Caki2 (cell line): ENCODE data around the gene CHAC2. TPM values are rescaled to one million over a fixed set of nuclear protein-coding genes. Genes with fewer than 3 reads are reported as not detected.

Experiments used
- DNase-seq: peaks from one replicate; pipeline ENCODE4 v3.0.0-alpha.2; 2015; ENCODE audit warnings: low read depth
- in situ Hi-C: cut with HindIII; loops from 2 replicates; pipeline ENCODE4 v1.10.0; 2016; ENCODE audit warnings: low sequenced_read_pairs, low pct_unique_long_range_greater_than_20kb, mixed read lengths
- total RNA-seq: library from RNA; depleted of rRNA; stranded (reverse); fragments of >200 nt; shearing (Covaris generic); gene quantifications from 2 replicates; pipeline ENCODE4 v1.2.3, GENCODE V29; 2014; ENCODE audit warnings: low replicate concordance

Gene CHAC2
- total RNA-seq, 1 experiment from 2014 or later = 24.5 TPM

DNA sequence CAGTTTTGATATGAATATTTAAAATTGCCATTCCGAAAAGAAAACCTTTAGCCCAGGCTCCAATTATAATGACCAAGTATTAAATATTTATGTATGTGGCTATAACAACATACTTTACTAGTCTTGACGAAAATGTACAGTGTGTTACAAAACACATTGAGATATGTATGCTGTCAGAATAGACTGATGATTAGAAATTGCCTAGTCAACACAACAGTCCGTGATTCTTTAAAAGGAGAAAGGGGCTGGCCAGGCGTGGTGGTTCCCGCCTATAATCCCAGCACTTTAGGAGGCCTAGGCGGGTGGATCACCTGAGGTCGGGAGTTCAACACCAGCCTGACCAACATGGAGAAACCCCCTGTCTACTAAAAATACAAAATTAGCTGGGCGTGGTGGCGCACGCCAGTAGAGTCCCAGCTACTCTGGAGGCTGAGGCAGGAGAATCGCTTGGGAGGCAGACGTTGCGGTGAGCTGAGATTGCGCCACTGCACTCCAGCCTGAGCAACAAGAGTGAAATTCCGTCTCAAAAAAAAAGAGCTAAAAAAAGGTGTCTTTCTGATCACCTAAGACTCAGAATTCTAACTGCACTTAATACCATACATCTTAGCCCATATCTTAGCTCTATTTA lies 1.8 kb downstream of the CHAC2 start:
- in situ Hi-C loops = no loop called here
- no peak for DNase-seq

DNA sequence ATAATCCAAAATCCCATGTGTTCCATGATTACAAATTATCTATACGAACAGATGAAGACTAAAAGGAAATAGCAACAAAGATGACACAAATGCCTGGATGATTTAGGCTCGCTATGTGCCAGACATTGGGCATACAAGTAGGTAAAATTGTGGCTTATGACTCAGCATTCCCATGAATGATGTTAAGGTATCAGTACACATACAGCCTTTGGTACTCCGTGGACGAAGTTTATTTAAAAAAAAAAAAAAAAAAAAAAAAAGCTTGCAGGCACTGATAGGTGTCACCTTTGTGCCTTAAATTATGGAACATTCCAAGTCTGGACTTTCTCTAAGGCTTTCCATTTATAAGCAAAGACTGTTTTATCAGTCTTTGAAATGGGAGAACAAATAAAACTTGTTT lies 2.7 kb downstream of the CHAC2 start:
- in situ Hi-C loops = no loop called here
- peak; percentile 47 for DNase-seq

GRCh38 chr2:53777134-53777533 lies 9.5 kb downstream of the CHAC2 start:
- in situ Hi-C loops = no loop called here
- DNase-seq = no peak

GRCh38 chr2:53778536-53779162 lies 11.0 kb downstream of the CHAC2 start:
- in situ Hi-C loops = no loop called here

GRCh38 chr2:53780056-53780455 lies 12.5 kb downstream of the CHAC2 start:
- DNase-seq = no peak
- in situ Hi-C loops = no loop called here

More at GRCh38 chr2:53778536-53779162, 11.0 kb downstream of the CHAC2 start:
- DNase-seq = no peak

DNA sequence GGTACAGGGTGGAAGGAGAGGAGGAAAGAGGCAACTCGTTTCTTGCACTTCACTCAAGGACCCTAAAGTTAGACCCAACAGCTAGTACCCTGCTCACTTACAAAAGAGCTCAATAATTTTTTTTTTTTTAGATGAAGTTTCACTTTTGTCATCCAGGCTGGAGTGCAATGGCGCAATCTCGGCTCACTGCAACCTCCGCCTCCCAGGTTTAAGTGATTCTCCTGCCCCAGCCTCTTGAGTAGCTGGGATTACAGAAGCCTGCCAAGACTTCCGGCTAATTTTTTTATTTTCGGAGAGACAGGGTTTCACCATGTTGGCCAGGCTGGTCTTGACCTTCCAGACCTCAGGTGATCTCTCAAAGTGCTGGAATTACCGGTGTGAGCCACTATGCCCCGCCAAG lies 15.1 kb downstream of the CHAC2 start:
- in situ Hi-C loops = no loop called here
- no peak for DNase-seq

DNA sequence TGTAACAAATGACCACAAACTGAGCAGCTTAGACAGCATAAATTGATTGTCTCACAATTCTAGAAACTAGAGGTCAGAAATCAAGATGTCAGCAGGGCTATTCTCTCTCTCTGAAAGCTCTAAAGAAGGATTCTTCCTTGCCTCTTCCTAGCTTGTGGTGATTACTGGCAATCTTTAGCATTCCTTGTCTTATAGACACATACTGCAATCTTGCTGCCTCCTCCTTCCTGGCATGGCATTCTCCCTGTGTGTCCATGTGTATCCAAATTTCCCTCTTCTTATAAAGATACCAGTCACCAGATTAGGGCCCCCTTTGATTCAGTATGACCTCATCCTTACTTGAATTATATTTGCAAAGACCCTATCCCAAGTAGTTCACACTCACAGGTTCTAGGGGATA lies 16.8 kb downstream of the CHAC2 start:
- no peak for DNase-seq
- in situ Hi-C loops = no loop called here

GRCh38 chr2:53785366-53785765 lies 17.8 kb downstream of the CHAC2 start:
- DNase-seq = no peak
- in situ Hi-C loops = no loop called here

GRCh38 chr2:53786352-53786704 lies 18.7 kb downstream of the CHAC2 start:
- no peak for DNase-seq
- in situ Hi-C loops = no loop called here

- DNase-seq = peak; percentile 87
- in situ Hi-C loops = no loop called here
These were observed 19.4 kb downstream of the CHAC2 start, which contains the start of the genes ASB3 and ERLEC1 for GRCh38 chr2:53786705-53787613. Gene ASB3 (minus strand): TSS chr2:53786953. CDS start chr2:53765572, 21,381 bp downstream. Gene ERLEC1 (plus strand): TSS chr2:53787044. CDS start chr2:53787211, 167 bp downstream.

GRCh38 chr2:53787614-53788289 lies 20.1 kb downstream of the CHAC2 start:
- peak; percentile 27 for DNase-seq
- in situ Hi-C loops = no loop called here

DNA sequence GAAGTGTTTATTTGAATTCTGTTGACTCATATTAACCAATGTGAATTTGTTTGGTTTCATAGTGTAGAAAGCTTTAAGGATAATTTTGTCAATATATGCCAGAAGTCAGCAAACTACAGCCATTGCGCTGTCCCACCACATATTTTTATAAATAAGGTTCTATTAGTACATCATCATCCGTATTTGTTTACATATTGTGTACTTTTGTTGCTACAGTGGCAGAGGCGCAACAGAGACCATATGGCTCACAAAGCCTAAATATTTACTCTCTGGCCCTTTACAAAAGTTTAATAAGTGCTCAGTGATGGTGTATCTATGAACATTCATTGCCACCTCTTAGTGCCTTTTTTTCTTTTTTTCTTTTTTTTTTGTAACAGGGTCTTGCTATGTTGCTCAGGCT lies 25.7 kb downstream of the CHAC2 start:
- no peak for DNase-seq
- in situ Hi-C loops = no loop called here

DNA sequence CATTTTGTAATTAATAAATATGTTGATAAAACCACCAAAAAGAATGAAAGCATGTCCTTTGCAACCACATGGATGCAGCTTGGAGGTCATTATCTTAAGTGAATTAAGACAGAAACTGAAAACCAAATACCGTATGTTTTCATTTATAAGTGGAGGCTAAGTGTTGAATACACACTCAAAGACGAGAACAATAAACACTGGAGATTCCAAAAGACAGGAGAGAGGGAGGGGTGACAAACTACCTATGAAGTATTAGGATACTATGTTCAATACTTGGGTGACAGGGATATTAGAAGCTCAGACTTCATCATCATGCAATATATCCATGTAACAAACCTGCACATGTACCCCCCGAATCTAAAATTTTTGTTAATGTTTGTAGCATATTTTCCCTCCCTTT lies 26.2 kb downstream of the CHAC2 start:
- in situ Hi-C loops = no loop called here
- no peak for DNase-seq

- no peak for DNase-seq
- in situ Hi-C loops = no loop called here
These were observed 33.9 kb downstream of the CHAC2 start for GRCh38 chr2:53801547-53801946.

DNA sequence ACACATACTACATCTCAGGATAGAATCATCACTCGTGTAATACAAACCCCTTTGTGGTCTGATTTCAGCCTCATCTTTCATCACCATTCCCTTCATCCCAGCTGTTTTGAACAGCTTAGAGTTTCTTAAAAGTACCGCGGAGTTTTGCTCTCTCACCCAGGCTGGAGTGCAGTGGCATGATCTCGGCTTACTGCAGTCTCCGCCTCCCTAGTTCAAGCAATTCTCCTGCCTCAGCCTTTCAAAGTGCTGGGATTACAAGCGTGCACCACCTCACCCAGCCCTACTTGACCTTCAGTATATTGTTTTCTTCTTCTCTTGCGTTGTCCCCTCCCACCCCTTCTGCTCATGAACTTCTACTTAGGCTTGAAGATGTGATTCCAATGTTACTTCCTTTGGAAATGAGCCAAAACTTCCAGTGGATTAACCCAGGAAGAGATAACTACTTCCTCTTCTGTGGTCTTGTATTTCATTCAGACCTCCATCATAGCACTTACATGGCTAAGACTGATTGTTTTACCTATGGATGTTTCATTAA lies 35.1 kb downstream of the CHAC2 start:
- in situ Hi-C loops = no loop called here
- DNase-seq = no peak

- in situ Hi-C loops = no loop called here
- DNase-seq = no peak
These were observed 44.0 kb downstream of the CHAC2 start for GRCh38 chr2:53811601-53812000.

GRCh38 chr2:53813151-53813550 lies 45.5 kb downstream of the CHAC2 start:
- no peak for DNase-seq
- in situ Hi-C loops = no loop called here

GRCh38 chr2:53818854-53819435 lies 51.3 kb downstream of the CHAC2 start:
- no peak for DNase-seq
- in situ Hi-C loops = no loop called here
